Liver (tissue), 9 donors: ENCODE results near the gene OCEL1. TPM values are rescaled to one million over a fixed set of nuclear protein-coding genes. Genes with fewer than 3 reads are reported as not detected.

Experiments used
- DNase-seq: peaks from one replicate; pipeline ENCODE4 v3.0.0-alpha.2; 2017; ENCODE audit warnings: low spot score
- H3K27ac ChIP-seq, 2 donors: one replicate each; pipeline ENCODE4 v1.7.0; 2013; ENCODE audit warnings: inconsistent platforms in 2 of 2, low read length in 2 of 2, control low read depth in 1 of 2, low read depth in 1 of 2, mild to moderate bottlenecking in 1 of 2
- H3K27me3 ChIP-seq, 4 donors: one replicate each; pipeline versions ENCODE4 v1.6.1 to v1.7.0; 2013; ENCODE audit warnings: low read length in 3 of 4, inconsistent platforms in 1 of 4, mild to moderate bottlenecking in 1 of 4, moderate library complexity in 1 of 4; ENCODE audit not compliant: control insufficient read depth in 4 of 4, insufficient read depth in 4 of 4
- H3K36me3 ChIP-seq, 4 donors: one replicate each; pipeline versions ENCODE4 v1.6.1 to v1.7.0; 2013; ENCODE audit warnings: low read length in 3 of 4, mild to moderate bottlenecking in 3 of 4, low read depth in 1 of 4, moderate library complexity in 1 of 4; ENCODE audit not compliant: control insufficient read depth in 4 of 4, insufficient read depth in 3 of 4
- H3K4me1 ChIP-seq, 4 donors: one replicate each; pipeline versions ENCODE4 v1.6.1 to v1.7.0; 2013; ENCODE audit warnings: low read length in 3 of 4, mild to moderate bottlenecking in 3 of 4, moderate library complexity in 1 of 4; ENCODE audit not compliant: control insufficient read depth in 4 of 4, insufficient read depth in 4 of 4
- H3K4me3 ChIP-seq, 3 donors: one replicate each; pipeline versions ENCODE4 v1.6.1 to v1.7.0; 2013; ENCODE audit warnings: low read length in 3 of 3, control low read depth in 1 of 3, low read depth in 1 of 3, mild to moderate bottlenecking in 1 of 3
- H3K9ac ChIP-seq, 2 donors: one replicate each; pipeline ENCODE4 v1.7.0; 2013; ENCODE audit warnings: low read length in 2 of 2, mild to moderate bottlenecking in 2 of 2, moderate library complexity in 2 of 2, control low read depth in 1 of 2, low read depth in 1 of 2
- H3K9me3 ChIP-seq, 4 donors: one replicate each; pipeline versions ENCODE4 v1.6.1 to v1.7.0; 2013; ENCODE audit warnings: low read length in 3 of 4; ENCODE audit not compliant: control insufficient read depth in 4 of 4
- ATF3 ChIP-seq: IDR thresholded peaks from 2 replicates; pipeline ENCODE4 v1.6.1; 2016; ENCODE audit warnings: antibody characterized with exemption
- CTCF ChIP-seq: fragments of 150-350 bp; IDR thresholded peaks from 2 replicates; pipeline ENCODE4 v1.5.1; 2017; ENCODE audit warnings: improper control_type of control experiment, low read depth, low read length; ENCODE audit not compliant: missing input control
- EGR1 ChIP-seq, 2 donors: IDR thresholded peaks; 2 replicates each; pipeline ENCODE4 v1.6.1; 2016 to 2018; ENCODE audit warnings: antibody characterized with exemption in 2 of 2, low read depth in 2 of 2
- FOXA1 ChIP-seq: IDR thresholded peaks from 2 replicates; pipeline ENCODE4 v1.6.1; 2016; ENCODE audit warnings: antibody characterized with exemption
- FOXA2 ChIP-seq: IDR thresholded peaks from 2 replicates; pipeline ENCODE4 v1.6.1; 2016; ENCODE audit warnings: antibody characterized with exemption
- GABPA ChIP-seq, 2 donors: IDR thresholded peaks in 1 of 2; conservative IDR thresholded peaks in 1 of 2; 2 replicates each; pipeline ENCODE4 v1.6.1; 2016; ENCODE audit warnings: antibody characterized with exemption in 2 of 2, mild to moderate bottlenecking in 1 of 2, moderate library complexity in 1 of 2
- HNF4A ChIP-seq, 2 donors: conservative IDR thresholded peaks; 2 replicates each; pipeline ENCODE4 v1.6.1; 2016; ENCODE audit warnings: antibody characterized with exemption in 2 of 2, mild to moderate bottlenecking in 2 of 2
- HNF4G ChIP-seq: IDR thresholded peaks from 2 replicates; pipeline ENCODE4 v1.6.1; 2016; ENCODE audit warnings: antibody characterized with exemption
- JUND ChIP-seq, 2 donors: IDR thresholded peaks; 2 replicates each; pipeline ENCODE4 v1.6.1; 2016; ENCODE audit warnings: antibody characterized with exemption in 2 of 2
- MAX ChIP-seq: IDR thresholded peaks from 2 replicates; pipeline ENCODE4 v1.6.1; 2016; ENCODE audit warnings: antibody characterized with exemption
- NR2F2 ChIP-seq: IDR thresholded peaks from 2 replicates; pipeline ENCODE4 v1.6.1; 2016; ENCODE audit warnings: antibody characterized with exemption
- RAD21 ChIP-seq, 2 donors: IDR thresholded peaks; 2 replicates each; pipeline ENCODE4 v1.6.1; 2016; ENCODE audit warnings: antibody characterized with exemption in 2 of 2, mild to moderate bottlenecking in 2 of 2
- REST ChIP-seq: IDR thresholded peaks from 2 replicates; pipeline ENCODE4 v1.6.1; 2016; ENCODE audit warnings: antibody characterized with exemption, mild to moderate bottlenecking
- RXRA ChIP-seq, 2 donors: IDR thresholded peaks; 2 replicates each; pipeline ENCODE4 v1.6.1; 2017 to 2018; ENCODE audit warnings: antibody characterized with exemption in 2 of 2, mild to moderate bottlenecking in 1 of 2
- SP1 ChIP-seq: IDR thresholded peaks from 2 replicates; pipeline ENCODE4 v1.6.1; 2018; ENCODE audit warnings: antibody characterized with exemption, mild to moderate bottlenecking
- TAF1 ChIP-seq: conservative IDR thresholded peaks from 2 replicates; pipeline ENCODE4 v1.6.1; 2016; ENCODE audit warnings: antibody characterized with exemption, mild to moderate bottlenecking
- YY1 ChIP-seq: IDR thresholded peaks from 2 replicates; pipeline ENCODE4 v1.6.1; 2016; ENCODE audit warnings: antibody characterized with exemption, mild to moderate bottlenecking
- ZBTB33 ChIP-seq: IDR thresholded peaks from 2 replicates; pipeline ENCODE4 v1.6.1; 2016; ENCODE audit warnings: antibody characterized with exemption
- WGBS: extraction: QIAGEN DNeasy Blood & Tissue Kit; methylation state at CpG from one replicate; pipeline ENCODE4 v1.1.7; 2013; 5-methylcytosine and 5-hydroxymethylcytosine counted together
- polyA plus RNA-seq, 2 donors: library from polyadenylated mRNA; stranded (reverse) in 1 of 2; unstranded in 1 of 2; fragments of 200-250 nt in 1 of 2; fragments of >200 nt in 1 of 2; fragmentation: Nextera tagmentation in 1 of 2; extraction: Ambion mirVana in 1 of 2; gene quantifications; one replicate each; pipeline versions ENCODE4 v1.2.1 to v1.2.3, GENCODE V29; 2013 to 2015
- total RNA-seq, 2 donors: library from RNA; depleted of rRNA; stranded (reverse); fragments of >200 nt; gene quantifications; one replicate each; pipeline ENCODE4 v1.2.3, GENCODE V29; 2014
- donor health status: healthy.
- donor health status: healthy.
- donor health status: healthy.
- donor health status: healthy.
- donor health status: healthy.

Gene OCEL1
- total and polyA plus RNA-seq, 4 donors = 4.9 to 32.5 (median 20.8) TPM

- H3K9me3 ChIP-seq = no peaks in the 10 kb centered on the region
- DNase-seq = no peak
- TF ChIP-seq REST (no peak), TAF1 (no peak), YY1 (no peak), HNF4A (conservative IDR thresholded peaks at IDR 0.05) (no peak), MAX (no peak), ZBTB33 (no peak), ATF3 (no peak), GABPA (IDR thresholded peaks at IDR 0.05 in 1 of 2, conservative IDR thresholded peaks at IDR 0.05 in 1 of 2) (no peak), RXRA (IDR thresholded peaks at IDR 0.05) (no peak), NR2F2 (no peak), FOXA1 (no peak), FOXA2 (no peak), RAD21 (IDR thresholded peaks at IDR 0.05) (no peak), CTCF (no peak), SP1 (no peak), HNF4G (no peak), JUND (IDR thresholded peaks at IDR 0.05) (no peak), EGR1 (IDR thresholded peaks at IDR 0.05; ENCODE audit: low read depth in 2 of 2) (no peak)
- H3K36me3 ChIP-seq = peaks cover 9 to 64% (median 25%) of the 10 kb centered on the region in 4 donors
- no peaks in the 10 kb centered on the region for H3K4me1 ChIP-seq
- H3K9ac ChIP-seq = no peak overlapping the region
- no peaks in the 10 kb centered on the region for H3K27me3 ChIP-seq
- no peak overlapping the region for H3K4me3 ChIP-seq
- no peak overlapping the region for H3K27ac ChIP-seq
- WGBS = 97% methylated on average over 26 of the region's 26 CpGs
Observed at GRCh38 chr19:17192751-17193150, 33.3 kb upstream of the OCEL1 start.
